HT-29 (cell line): ENCODE data around the gene ASZ1. TPM values are rescaled to one million over a fixed set of nuclear protein-coding genes. Genes with fewer than 3 reads are reported as not detected.
A peak's percentile ranks its signal among the peaks of the same experiment; 100 is the strongest.
"Not testable (repeated sequence)": the region's sequence is repeated elsewhere in the genome, so short reads cannot be mapped to it uniquely, and the experiment has no call there.

Experiments
- DNase-seq: peaks from one replicate; pipeline ENCODE4 v3.0.0-alpha.2; 2015; ENCODE audit warnings: low spot score
- total RNA-seq: library from RNA; depleted of rRNA; stranded (reverse); fragments of >200 nt; shearing (Covaris generic); gene quantifications from 2 replicates; pipeline ENCODE4 v1.2.3, GENCODE V29; 2014; rRNA removed

ASZ1 gene
- not detected in 2 replicates for total RNA-seq

- DNase-seq, result no peak
These were observed at the start of gene ASZ1 for GRCh38 chr7:117427258-117427701. Gene ASZ1, minus strand, starts transcription at chr7:117427493. Its CDS starts 33 bp downstream, at chr7:117427460.

GRCh38 chr7:117476557-117477215, 49.4 kb upstream of the ASZ1 start:
- no peak for DNase-seq

GRCh38 chr7:117472335-117472734, 45.0 kb upstream of the ASZ1 start:
- DNase-seq, result no peak

- DNase-seq, result no peak
These were observed 43.5 kb upstream of the ASZ1 start for GRCh38 chr7:117470777-117471176.

- DNase-seq, result no peak
These were observed 40.9 kb upstream of the ASZ1 start for GRCh38 chr7:117468174-117468573.

- not testable (repeated sequence) for DNase-seq
These were observed 33.5 kb upstream of the ASZ1 start for GRCh38 chr7:117460815-117461214.

- DNase-seq, result peak; percentile 11
These were observed 32.4 kb upstream of the ASZ1 start for GRCh38 chr7:117459735-117460134.

- DNase-seq, result peak; percentile 72
These were observed 31.8 kb upstream of the ASZ1 start for GRCh38 chr7:117458977-117459583.

GRCh38 chr7:117448655-117449054, 21.4 kb upstream of the ASZ1 start:
- no peak for DNase-seq

GRCh38 chr7:117446220-117446815, 19.0 kb upstream of the ASZ1 start:
- DNase-seq, result no peak

GRCh38 chr7:117445206-117445605, 17.9 kb upstream of the ASZ1 start:
- DNase-seq, result no peak

GRCh38 chr7:117444646-117445045, 17.4 kb upstream of the ASZ1 start:
- DNase-seq, result no peak

GRCh38 chr7:117435475-117436043, 8.3 kb upstream of the ASZ1 start:
- peak; percentile 40 for DNase-seq

- no peak for DNase-seq
These were observed 3.0 kb downstream of the ASZ1 start for GRCh38 chr7:117424090-117424829.

GRCh38 chr7:117414591-117414990, 12.7 kb downstream of the ASZ1 start:
- not testable (repeated sequence) for DNase-seq

- no peak for DNase-seq
These were observed 14.2 kb downstream of the ASZ1 start for GRCh38 chr7:117412946-117413559.

GRCh38 chr7:117412390-117412789, 14.9 kb downstream of the ASZ1 start:
- DNase-seq, result no peak

GRCh38 chr7:117411539-117411938, 15.8 kb downstream of the ASZ1 start:
- DNase-seq, result no peak

GRCh38 chr7:117408831-117409230, 18.5 kb downstream of the ASZ1 start:
- no peak for DNase-seq

- DNase-seq, result no peak
These were observed 21.8 kb downstream of the ASZ1 start for GRCh38 chr7:117405519-117405918.

- no peak for DNase-seq
These were observed 23.6 kb downstream of the ASZ1 start for GRCh38 chr7:117403737-117404136.
